OCI-LY3 (cell line): ENCODE data around the gene MRPS18A.
"Not testable (repeated sequence)": the region's sequence is repeated elsewhere in the genome, so short reads cannot be mapped to it uniquely, and the experiment has no call there.

Experiments
- H2AFZ ChIP-seq: fragments of 200-600, 300-600 bp; shearing (Covaris generic); 2 replicates; pipeline ENCODE4 v1.6.0; 2014; ENCODE audit warnings: antibody characterized with exemption, low read depth, low read length
- H3K27ac ChIP-seq: fragments of 200-600, 300-600 bp; sonication (generic); 2 replicates; pipeline ENCODE4 v1.5.1; 2014; ENCODE audit warnings: mild to moderate bottlenecking, low read length, moderate library complexity, mixed read lengths
- H3K27me3 ChIP-seq: fragments of 200-600, 300-600 bp; sonication (generic); 2 replicates; pipeline ENCODE4 v1.6.1; 2014; ENCODE audit warnings: low read depth, low read length, mixed read lengths
- H3K36me3 ChIP-seq: fragments of 200-600, 300-600 bp; sonication (generic); replicated peaks from 2 replicates; pipeline ENCODE3; 2014; ENCODE audit warnings: low read depth, low read length, mixed read lengths
- H3K4me1 ChIP-seq: fragments of 300-600, 200-600 bp; sonication (generic); 2 replicates; pipeline ENCODE4 v1.6.1; 2014; ENCODE audit warnings: low read length, mixed read lengths
- H3K4me2 ChIP-seq: fragments of 200-600, 300-600 bp; sonication (generic); 2 replicates; pipeline ENCODE4 v1.6.1; 2014; ENCODE audit warnings: low read length, mixed read lengths
- H3K4me3 ChIP-seq: fragments of 300-600, 200-600 bp; sonication (generic); 2 replicates; pipeline ENCODE4 v1.5.1; 2014; ENCODE audit warnings: antibody characterized with exemption, mild to moderate bottlenecking, low read length, moderate library complexity
- H3K79me2 ChIP-seq: fragments of 300-600, 200-600 bp; shearing (Covaris generic); 2 replicates; pipeline ENCODE4 v1.6.1; 2014; ENCODE audit warnings: mild to moderate bottlenecking, low read length, mixed read lengths
- H3K9ac ChIP-seq: fragments of 300-600, 200-600 bp; shearing (Covaris generic); 2 replicates; pipeline ENCODE4 v1.6.0; 2014; ENCODE audit warnings: mild to moderate bottlenecking, low read length, moderate library complexity
- H3K9me3 ChIP-seq: fragments of 200-600, 300-600 bp; shearing (Covaris generic); 2 replicates; pipeline ENCODE4 v1.6.1; 2014; ENCODE audit warnings: low read length, mixed read lengths; ENCODE audit not compliant: insufficient read depth
- H4K20me1 ChIP-seq: fragments of 200-600, 300-600 bp; sonication (generic); 2 replicates; pipeline ENCODE4 v1.6.1; 2016; ENCODE audit warnings: low read length, mixed read lengths; ENCODE audit not compliant: insufficient read depth
- EZH2phosphoT487 ChIP-seq: fragments of 200-600 bp; shearing (Covaris generic); IDR thresholded peaks from 2 replicates; pipeline ENCODE4 v1.6.1; 2018; ENCODE audit warnings: antibody characterized with exemption, mixed run types, low read depth
- TF ChIP-seq, protein P1 (sequence below): fragments of 200-600, 300-600 bp; sonication (generic); IDR thresholded peaks from 2 replicates; pipeline ENCODE4 v1.5.1; 2014; ENCODE audit warnings: antibody characterized with exemption, low read length, low read depth

Gene MRPS18A

DNA sequence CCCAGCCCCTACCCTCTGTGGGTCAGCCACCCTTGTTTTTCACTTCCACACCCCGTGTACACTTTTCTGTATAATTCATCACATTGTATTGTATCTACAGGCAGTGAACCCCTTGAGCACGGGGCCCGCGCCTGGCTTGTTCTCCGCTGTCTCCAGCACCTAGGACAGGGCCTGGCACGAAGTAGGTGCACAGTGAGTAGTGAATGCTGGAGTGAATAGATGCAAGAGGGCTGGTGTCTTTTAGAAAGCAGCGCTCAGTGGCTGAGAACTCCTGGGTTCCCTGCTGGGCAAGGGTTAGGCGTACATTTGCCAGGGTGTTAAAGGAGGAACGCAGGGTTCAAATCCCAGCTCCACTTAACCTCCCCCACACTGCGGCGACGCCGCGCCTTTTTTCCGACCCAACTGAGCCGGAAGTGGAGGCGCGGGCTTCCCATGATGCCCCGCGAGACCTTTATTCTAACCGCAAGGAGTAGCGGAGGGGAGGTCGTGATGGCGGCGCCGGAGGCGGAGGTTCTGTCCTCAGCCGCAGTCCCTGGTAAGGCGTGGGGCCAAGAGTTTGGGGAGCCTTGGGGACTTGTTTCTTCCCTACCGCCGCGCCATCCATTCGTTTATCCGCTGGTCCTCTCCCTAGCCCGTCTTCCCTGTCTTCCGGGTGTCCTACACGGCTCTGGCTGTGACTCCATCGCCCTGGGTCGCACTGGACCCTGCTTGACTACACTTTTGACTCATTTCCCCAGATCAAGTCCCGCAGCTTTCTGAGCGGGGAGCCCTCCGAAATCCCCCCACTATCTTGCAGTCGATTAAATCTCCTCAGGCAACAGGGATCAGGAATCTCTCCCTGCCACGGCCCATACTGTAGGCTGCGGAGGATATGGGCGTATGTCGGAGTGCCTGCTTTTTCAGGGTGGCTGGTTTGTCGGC is 51.9 kb downstream of the MRPS18A start, which contains the start of gene MAD2L1BP:
Gene MAD2L1BP, plus strand, starts transcription at position 454 of the 921 bp plus-strand sequence. Its CDS starts 36 bp downstream, at position 490.
- peaks cover 47% of the 10 kb centered on the region for H3K79me2 ChIP-seq
- no peaks in the 10 kb centered on the region for H3K27me3 ChIP-seq
- no peaks in the 10 kb centered on the region for H4K20me1 ChIP-seq
- peaks cover 22% of the 10 kb centered on the region for H3K36me3 ChIP-seq
- H3K4me1 ChIP-seq, result peaks cover 19% of the 10 kb centered on the region
- H3K4me2 ChIP-seq, result peak within 1 kb of the TSS; percentile 99
- TF ChIP-seq, protein P1, sequence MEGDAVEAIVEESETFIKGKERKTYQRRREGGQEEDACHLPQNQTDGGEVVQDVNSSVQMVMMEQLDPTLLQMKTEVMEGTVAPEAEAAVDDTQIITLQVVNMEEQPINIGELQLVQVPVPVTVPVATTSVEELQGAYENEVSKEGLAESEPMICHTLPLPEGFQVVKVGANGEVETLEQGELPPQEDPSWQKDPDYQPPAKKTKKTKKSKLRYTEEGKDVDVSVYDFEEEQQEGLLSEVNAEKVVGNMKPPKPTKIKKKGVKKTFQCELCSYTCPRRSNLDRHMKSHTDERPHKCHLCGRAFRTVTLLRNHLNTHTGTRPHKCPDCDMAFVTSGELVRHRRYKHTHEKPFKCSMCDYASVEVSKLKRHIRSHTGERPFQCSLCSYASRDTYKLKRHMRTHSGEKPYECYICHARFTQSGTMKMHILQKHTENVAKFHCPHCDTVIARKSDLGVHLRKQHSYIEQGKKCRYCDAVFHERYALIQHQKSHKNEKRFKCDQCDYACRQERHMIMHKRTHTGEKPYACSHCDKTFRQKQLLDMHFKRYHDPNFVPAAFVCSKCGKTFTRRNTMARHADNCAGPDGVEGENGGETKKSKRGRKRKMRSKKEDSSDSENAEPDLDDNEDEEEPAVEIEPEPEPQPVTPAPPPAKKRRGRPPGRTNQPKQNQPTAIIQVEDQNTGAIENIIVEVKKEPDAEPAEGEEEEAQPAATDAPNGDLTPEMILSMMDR, result no peak
- no peak for TF ChIP-seq EZH2phosphoT487
- H3K4me3 ChIP-seq, result peak within 1 kb of the TSS; percentile 88
- H3K9ac ChIP-seq, result peak within 1 kb of the TSS; percentile 88
- H3K9me3 ChIP-seq, result no peaks in the 10 kb centered on the region
- H3K27ac ChIP-seq, result peak within 1 kb of the TSS; percentile 60
- H2AFZ ChIP-seq, result peak within 1 kb of the TSS; percentile 95

DNA sequence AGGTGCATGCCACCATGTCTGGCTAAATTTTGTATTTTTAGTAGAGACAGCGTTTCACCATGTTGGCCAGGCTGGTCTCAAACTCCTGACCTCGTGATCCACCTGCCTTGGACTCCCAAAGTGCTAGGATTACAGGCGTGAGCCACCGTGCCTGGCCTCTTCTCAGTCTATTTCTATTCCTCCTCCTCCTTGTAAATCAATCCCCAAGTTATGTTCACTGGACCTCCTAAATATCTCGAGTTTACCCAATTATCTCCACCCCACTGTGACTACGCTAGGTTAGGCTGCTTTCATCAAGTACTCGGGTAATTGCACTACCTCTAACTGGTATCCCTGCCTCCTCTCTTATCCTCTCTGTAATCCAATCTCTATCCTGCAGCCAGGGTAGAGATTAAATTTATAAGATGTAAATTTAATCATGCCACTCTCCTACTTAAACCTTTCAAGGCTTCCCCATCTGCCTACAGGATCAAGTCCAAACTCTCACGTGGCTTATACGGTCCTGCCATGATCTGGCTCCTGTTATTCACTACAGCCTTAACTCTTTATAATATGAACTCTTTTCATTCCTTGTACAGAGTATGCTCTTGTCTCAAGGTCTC is 52.8 kb downstream of the MRPS18A start:
- peak overlapping the region; percentile 88 for H3K9ac ChIP-seq
- peak overlapping the region; percentile 88 for H3K4me3 ChIP-seq
- H3K4me1 ChIP-seq, result peaks cover 24% of the 10 kb centered on the region

DNA sequence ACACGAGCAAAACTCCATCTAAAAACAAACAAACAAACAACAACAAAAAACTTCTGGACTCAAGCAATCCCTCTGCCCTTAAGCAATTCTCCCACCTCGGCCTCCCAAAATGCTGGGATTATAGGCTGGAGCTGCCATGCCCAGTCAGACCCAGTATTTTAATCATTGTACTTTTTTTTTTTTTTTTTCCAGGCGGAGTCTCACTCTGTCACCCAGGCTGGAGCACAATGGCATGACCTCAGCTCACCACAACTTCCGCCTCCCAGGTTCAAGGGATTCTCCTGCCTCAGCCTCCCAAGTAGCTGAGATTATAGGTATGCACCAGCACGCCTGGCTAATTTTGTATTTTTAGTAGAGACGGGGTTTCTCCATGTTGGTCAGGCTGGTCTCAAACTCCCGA is 54.6 kb downstream of the MRPS18A start:
- not testable (repeated sequence) for H3K27ac ChIP-seq, H3K36me3 ChIP-seq, H3K4me2 ChIP-seq, H3K27me3 ChIP-seq, H3K9ac ChIP-seq, H3K9me3 ChIP-seq, H2AFZ ChIP-seq, H3K4me3 ChIP-seq, H4K20me1 ChIP-seq
- peaks cover 32% of the 10 kb centered on the region for H3K79me2 ChIP-seq
- peaks cover 25% of the 10 kb centered on the region for H3K4me1 ChIP-seq

More for the DNA sequence above, 52.8 kb downstream of the MRPS18A start:
- peaks cover 38% of the 10 kb centered on the region for H3K79me2 ChIP-seq
- TF ChIP-seq EZH2phosphoT487, result no peak
- TF ChIP-seq, protein P1, result no peak
- peak overlapping the region; percentile 99 for H3K4me2 ChIP-seq
- H3K9me3 ChIP-seq, result no peaks in the 10 kb centered on the region
- H3K36me3 ChIP-seq, result peaks cover 14% of the 10 kb centered on the region
- peak overlapping the region; percentile 60 for H3K27ac ChIP-seq
- H3K27me3 ChIP-seq, result no peaks in the 10 kb centered on the region
- H4K20me1 ChIP-seq, result no peaks in the 10 kb centered on the region
- 0 out of 2 replicates have a peak overlapping the region, but pooled peaks have one; percentile 95 for H2AFZ ChIP-seq

DNA sequence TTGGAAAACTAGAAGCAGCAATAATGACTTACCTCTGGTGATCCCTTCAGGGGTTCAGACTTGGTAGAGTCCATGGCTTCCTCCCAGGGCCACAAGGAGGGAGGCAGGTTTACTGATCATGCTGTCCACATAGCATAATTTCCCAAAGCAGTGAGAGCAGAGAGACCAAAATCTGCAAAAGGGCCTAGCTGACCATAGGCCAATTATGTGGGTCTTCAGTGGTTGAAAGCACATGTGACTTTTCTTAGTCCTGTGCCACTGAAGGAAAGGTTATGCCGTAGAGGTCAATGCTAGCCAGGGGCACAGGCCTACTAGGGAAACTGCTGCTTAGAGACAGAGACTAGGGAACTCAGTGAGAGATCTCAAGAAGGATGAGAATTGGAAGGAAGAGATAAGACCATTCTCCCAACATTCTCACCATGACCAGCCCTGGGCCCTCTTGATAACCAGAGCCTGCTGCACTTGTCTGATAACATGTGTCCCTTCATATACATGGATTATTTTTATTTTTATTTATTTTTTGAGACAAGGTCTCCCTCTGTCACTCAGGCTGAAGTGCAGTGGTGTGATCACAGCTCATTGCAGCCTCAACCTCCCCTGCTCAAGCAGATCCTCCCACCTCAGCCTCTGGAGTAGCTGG is 56.5 kb downstream of the MRPS18A start:
- Histone ChIP-seq H4K20me1 (no peaks in the 10 kb centered on the region), H3K4me3 (no peak overlapping the region), H3K79me2 (peaks cover 26% of the 10 kb centered on the region), H3K9me3 (no peaks in the 10 kb centered on the region), H3K36me3 (peaks cover 13% of the 10 kb centered on the region), H3K4me1 (peaks cover 25% of the 10 kb centered on the region), H3K4me2 (peak overlapping the region; percentile 82; the same call in 1 of the 2 replicates), H3K27me3 (no peaks in the 10 kb centered on the region), H3K27ac (no peak overlapping the region), H2AFZ (no peak overlapping the region), H3K9ac (no peak overlapping the region)
- TF ChIP-seq, protein P1, result no peak
